Measurements from ENCODE around the gene ELMO1. TPM values are rescaled to one million over a fixed set of nuclear protein-coding genes. Genes with fewer than 3 reads are reported as not detected.

Gene ELMO1
- polyA plus RNA-seq, 1 experiment, result not detected

DNA sequence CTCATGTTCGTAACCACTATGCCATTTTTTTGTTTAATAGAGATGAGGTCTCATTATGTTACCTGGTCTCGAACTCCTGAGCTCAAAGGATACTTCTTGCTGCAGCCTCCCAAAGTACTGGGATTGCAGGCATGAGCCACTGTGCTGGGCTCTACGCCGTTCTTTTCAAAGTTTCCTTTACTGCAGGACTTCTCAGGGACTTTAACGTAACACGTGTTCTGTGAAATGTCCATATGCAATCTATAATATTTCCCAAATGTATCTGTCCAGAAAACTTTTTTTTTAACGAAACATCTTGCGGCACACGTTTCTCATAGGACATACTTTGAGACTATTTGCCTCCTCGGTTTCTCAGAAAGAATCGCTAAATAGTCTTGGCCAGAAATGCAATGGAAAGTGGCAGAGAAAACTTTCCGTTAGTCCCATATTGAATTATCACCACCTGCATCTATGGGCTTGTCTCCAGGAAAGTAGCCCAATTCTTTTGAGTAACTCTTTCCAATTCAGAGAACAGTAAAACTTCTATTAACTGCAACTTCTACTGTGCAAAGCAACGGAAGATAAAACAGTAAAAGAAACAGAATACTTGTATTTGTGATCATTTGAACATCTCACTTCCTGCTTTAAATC, 96.3 kb downstream of the ELMO1 start:
- ChIA-PET CTCF (no interaction called here), POLR2A (no interaction called here)
- TF ChIP-seq CTCF (IDR thresholded peaks at IDR 0.05; ENCODE audit: low read depth, low read length), result no peak
- peaks cover 31% of the 10 kb centered on the region for H3K9me3 ChIP-seq (ENCODE audit: control insufficient read depth, insufficient read depth, low read length)
- H3K27ac ChIP-seq (ENCODE audit: low read depth, low read length), result no peak overlapping the region
- no peak overlapping the region for H3K4me3 ChIP-seq (ENCODE audit: low read depth, low read length)
- no peak for DNase-seq (ENCODE audit: low read depth, low spot score)
- no peaks in the 10 kb centered on the region for H3K27me3 ChIP-seq (ENCODE audit: control insufficient read depth, insufficient read depth, low read length)

DNA sequence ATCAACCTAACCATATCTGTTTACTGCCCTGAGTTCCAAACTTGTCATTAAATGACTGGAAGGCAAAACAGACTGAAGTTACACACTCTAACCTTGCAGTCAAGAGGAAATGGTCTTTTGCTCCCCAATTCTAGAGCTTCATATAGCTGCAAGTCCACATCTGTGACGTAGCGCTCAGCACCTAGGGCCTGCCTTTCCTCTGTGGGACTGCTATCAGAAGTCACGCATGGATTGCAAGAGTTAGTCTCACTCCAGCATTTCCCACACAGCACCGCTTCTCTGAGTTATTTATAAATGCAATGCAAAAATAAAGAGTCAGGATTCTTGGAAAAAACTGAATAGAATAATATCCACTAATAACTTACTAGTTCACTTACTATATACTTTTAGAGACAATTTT, 96.9 kb downstream of the ELMO1 start:
- no peak for TF ChIP-seq CTCF (IDR thresholded peaks at IDR 0.05; ENCODE audit: low read depth, low read length)
- H3K27me3 ChIP-seq (ENCODE audit: control insufficient read depth, insufficient read depth, low read length), result no peaks in the 10 kb centered on the region
- H3K4me3 ChIP-seq (ENCODE audit: low read depth, low read length), result no peak overlapping the region
- ChIA-PET CTCF (no interaction called here), POLR2A (no interaction called here)
- no peak for DNase-seq (ENCODE audit: low read depth, low spot score)
- peaks cover 31% of the 10 kb centered on the region for H3K9me3 ChIP-seq (ENCODE audit: control insufficient read depth, insufficient read depth, low read length)
- no peak overlapping the region for H3K27ac ChIP-seq (ENCODE audit: low read depth, low read length)

DNA sequence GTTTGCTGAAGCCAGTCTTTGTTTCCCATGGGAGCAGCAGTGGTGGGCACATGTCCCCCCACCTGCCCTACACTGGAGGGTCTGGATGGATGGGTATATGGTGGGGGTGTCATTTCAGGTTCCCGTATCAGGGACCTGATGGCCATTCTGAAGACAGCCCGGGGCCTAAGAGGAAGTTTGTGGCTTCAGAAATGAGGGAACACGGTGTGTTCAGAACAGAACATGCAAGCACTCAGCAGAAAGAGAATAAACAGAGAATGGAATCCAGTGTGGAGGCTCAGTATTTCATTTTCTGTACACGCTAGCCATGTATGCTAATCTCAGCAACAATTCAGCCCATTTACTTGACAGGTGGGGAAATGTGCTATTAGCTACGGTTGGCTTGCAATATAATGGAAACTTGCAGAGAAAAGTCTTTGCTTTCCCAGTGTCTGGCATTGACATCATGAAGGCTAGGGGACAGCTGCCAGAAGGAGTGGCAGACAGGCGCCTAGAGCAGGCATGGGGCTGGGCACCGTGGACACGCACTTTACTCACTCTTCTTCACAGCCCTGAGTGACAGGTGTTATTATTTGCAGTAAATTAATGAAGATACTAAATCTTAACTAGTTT, 98.6 kb downstream of the ELMO1 start:
- ChIA-PET POLR2A (no interaction called here), CTCF (no interaction called here)
- Histone ChIP-seq H3K9me3 (ENCODE audit: control insufficient read depth, insufficient read depth, low read length) (peaks cover 32% of the 10 kb centered on the region), H3K27ac (ENCODE audit: low read depth, low read length) (no peak overlapping the region), H3K4me3 (ENCODE audit: low read depth, low read length) (no peak overlapping the region), H3K27me3 (ENCODE audit: control insufficient read depth, insufficient read depth, low read length) (no peaks in the 10 kb centered on the region)
- TF ChIP-seq CTCF (IDR thresholded peaks at IDR 0.05; ENCODE audit: low read depth, low read length), result no peak
- DNase-seq (ENCODE audit: low read depth, low spot score), result no peak

DNA sequence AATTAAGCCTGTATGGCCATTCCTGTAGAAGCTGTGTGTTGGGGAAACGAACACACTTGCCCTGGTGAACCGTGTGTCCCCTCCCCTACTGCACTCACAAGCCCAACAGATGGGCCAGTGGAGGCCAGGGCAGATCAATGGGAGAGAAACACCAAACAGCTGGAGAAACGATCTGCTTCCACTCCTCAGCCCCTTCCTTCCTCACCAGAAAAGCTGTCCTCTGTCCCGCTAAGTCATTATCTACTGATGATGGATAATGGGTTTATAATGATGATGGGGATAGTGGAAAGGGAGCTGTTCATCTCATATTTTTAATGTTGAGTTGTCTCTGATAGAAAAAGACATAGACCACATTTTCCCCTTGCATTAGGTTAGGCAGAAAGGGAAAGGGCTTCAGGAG, 99.7 kb downstream of the ELMO1 start:
- CTCF ChIA-PET, result no interaction called here
- no peak for TF ChIP-seq CTCF (IDR thresholded peaks at IDR 0.05; ENCODE audit: low read depth, low read length)
- DNase-seq (ENCODE audit: low read depth, low spot score), result no peak
- no peak overlapping the region for H3K27ac ChIP-seq (ENCODE audit: low read depth, low read length)
- POLR2A ChIA-PET, result no interaction called here
- H3K4me3 ChIP-seq (ENCODE audit: low read depth, low read length), result no peak overlapping the region
- H3K9me3 ChIP-seq (ENCODE audit: control insufficient read depth, insufficient read depth, low read length), result peaks cover 27% of the 10 kb centered on the region
- no peaks in the 10 kb centered on the region for H3K27me3 ChIP-seq (ENCODE audit: control insufficient read depth, insufficient read depth, low read length)

GRCh38 chr7:37346761-37347160, 101.9 kb downstream of the ELMO1 start:
- no peaks in the 10 kb centered on the region for H3K27me3 ChIP-seq (ENCODE audit: control insufficient read depth, insufficient read depth, low read length)
- ChIA-PET POLR2A (no interaction called here), CTCF (no interaction called here)
- H3K27ac ChIP-seq (ENCODE audit: low read depth, low read length), result no peak overlapping the region
- DNase-seq (ENCODE audit: low read depth, low spot score), result no peak
- peaks cover 28% of the 10 kb centered on the region for H3K9me3 ChIP-seq (ENCODE audit: control insufficient read depth, insufficient read depth, low read length)
- no peak for TF ChIP-seq CTCF (IDR thresholded peaks at IDR 0.05; ENCODE audit: low read depth, low read length)
- no peak overlapping the region for H3K4me3 ChIP-seq (ENCODE audit: low read depth, low read length)
